Measurements from ENCODE around the gene DGCR8. TPM values are rescaled to one million over a fixed set of nuclear protein-coding genes. Genes with fewer than 3 reads are reported as not detected.
A peak's percentile ranks its signal among the peaks of the same experiment; 100 is the strongest.

DGCR8 gene
- total RNA-seq, 2 experiments from 2014 or later = 17.8 to 18.5 TPM

DNA sequence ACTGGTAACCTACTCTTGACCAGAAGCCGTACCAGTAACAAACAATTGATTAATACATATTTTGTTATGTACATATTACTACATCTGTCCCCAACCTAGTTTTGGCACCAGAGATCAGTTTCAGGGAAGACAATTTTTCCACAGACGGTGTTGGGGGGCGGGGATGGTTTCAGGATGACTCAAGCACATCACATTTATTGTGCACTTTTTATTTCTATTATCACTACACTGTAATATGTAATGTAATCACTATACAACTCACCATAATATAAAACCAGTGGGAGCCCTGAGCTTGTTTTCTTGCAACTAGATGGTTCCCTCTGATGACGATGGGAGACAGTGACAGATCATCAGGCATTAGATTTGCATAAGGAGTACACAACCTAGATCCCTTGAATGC lies 15.5 kb downstream of the DGCR8 start:
- Histone ChIP-seq H3K36me3 (ENCODE audit: insufficient read depth, low read length) (peaks cover 70% of the 10 kb centered on the region), H3K4me1 (ENCODE audit: insufficient read depth, low read length) (peaks cover 44% of the 10 kb centered on the region), H3K9me3 (ENCODE audit: control insufficient read depth in 1 of 2, insufficient read depth in 1 of 2, low read length in 2 of 2) (peaks cover 0 to 7% of the 10 kb centered on the region in 2 experiments), H3K4me3 (ENCODE audit: low read length) (no peak overlapping the region), H3K27me3 (ENCODE audit: control insufficient read depth in 1 of 2, insufficient read depth in 2 of 2, low read length in 2 of 2) (no peaks in the 10 kb centered on the region), H3K27ac (ENCODE audit: low read depth in 1 of 2, low read length in 2 of 2) (no peak overlapping the region)
- H3K9me3 Mint-ChIP-seq = peaks cover 3% of the 10 kb centered on the region
- H3K27me3 Mint-ChIP-seq = no peaks in the 10 kb centered on the region
- intact Hi-C loops (cut with DNase I, micrococcal nuclease) = no loop called here
- no peak for DNase-seq
- H3K27ac Mint-ChIP-seq = peak overlapping the region; percentile 42
- TF ChIP-seq, protein P1, sequence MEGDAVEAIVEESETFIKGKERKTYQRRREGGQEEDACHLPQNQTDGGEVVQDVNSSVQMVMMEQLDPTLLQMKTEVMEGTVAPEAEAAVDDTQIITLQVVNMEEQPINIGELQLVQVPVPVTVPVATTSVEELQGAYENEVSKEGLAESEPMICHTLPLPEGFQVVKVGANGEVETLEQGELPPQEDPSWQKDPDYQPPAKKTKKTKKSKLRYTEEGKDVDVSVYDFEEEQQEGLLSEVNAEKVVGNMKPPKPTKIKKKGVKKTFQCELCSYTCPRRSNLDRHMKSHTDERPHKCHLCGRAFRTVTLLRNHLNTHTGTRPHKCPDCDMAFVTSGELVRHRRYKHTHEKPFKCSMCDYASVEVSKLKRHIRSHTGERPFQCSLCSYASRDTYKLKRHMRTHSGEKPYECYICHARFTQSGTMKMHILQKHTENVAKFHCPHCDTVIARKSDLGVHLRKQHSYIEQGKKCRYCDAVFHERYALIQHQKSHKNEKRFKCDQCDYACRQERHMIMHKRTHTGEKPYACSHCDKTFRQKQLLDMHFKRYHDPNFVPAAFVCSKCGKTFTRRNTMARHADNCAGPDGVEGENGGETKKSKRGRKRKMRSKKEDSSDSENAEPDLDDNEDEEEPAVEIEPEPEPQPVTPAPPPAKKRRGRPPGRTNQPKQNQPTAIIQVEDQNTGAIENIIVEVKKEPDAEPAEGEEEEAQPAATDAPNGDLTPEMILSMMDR (IDR thresholded peaks at IDR 0.05) = no peak
- peaks cover 46% of the 10 kb centered on the region for H3K4me1 Mint-ChIP-seq (ENCODE audit: low read depth)
- peaks cover 89% of the 10 kb centered on the region for H3K36me3 Mint-ChIP-seq (ENCODE audit: low read depth)
- H3K4me3 Mint-ChIP-seq = no peak overlapping the region
- no peak for ATAC-seq (ENCODE audit: poor library complexity)
- ChIA-PET CTCF (no interaction called here), POLR2A (no interaction called here)

GRCh38 chr22:20096574-20097420 lies 16.8 kb downstream of the DGCR8 start:
- Histone ChIP-seq H3K27me3 (ENCODE audit: control insufficient read depth in 1 of 2, insufficient read depth in 2 of 2, low read length in 2 of 2) (no peaks in the 10 kb centered on the region), H3K27ac (ENCODE audit: low read depth in 1 of 2, low read length in 2 of 2) (no peak overlapping the region), H3K36me3 (ENCODE audit: insufficient read depth, low read length) (peaks cover 57% of the 10 kb centered on the region), H3K9me3 (ENCODE audit: control insufficient read depth in 1 of 2, insufficient read depth in 1 of 2, low read length in 2 of 2) (peaks cover 0 to 7% of the 10 kb centered on the region in 2 experiments), H3K4me1 (ENCODE audit: insufficient read depth, low read length) (peaks cover 45% of the 10 kb centered on the region), H3K4me3 (ENCODE audit: low read length) (no peak overlapping the region)
- Mint-ChIP-seq H3K36me3 (ENCODE audit: low read depth) (peaks cover 80% of the 10 kb centered on the region), H3K27ac (peak overlapping the region; percentile 51), H3K4me1 (ENCODE audit: low read depth) (peaks cover 49% of the 10 kb centered on the region), H3K27me3 (no peaks in the 10 kb centered on the region), H3K9me3 (peaks cover 3% of the 10 kb centered on the region), H3K4me3 (no peak overlapping the region)
- intact Hi-C loops (cut with DNase I, micrococcal nuclease) = no loop called here
- DNase-seq = no peak
- ChIA-PET CTCF (interaction anchor here (1.5 kb wide), 1 partner anchor 15 kb away, joined by 4 read pairs; no protein-coding TSS in a partner anchor), POLR2A (no interaction called here)
- TF ChIP-seq, protein P1 (IDR thresholded peaks at IDR 0.05) = no peak
- no peak for ATAC-seq (ENCODE audit: poor library complexity)

DNA sequence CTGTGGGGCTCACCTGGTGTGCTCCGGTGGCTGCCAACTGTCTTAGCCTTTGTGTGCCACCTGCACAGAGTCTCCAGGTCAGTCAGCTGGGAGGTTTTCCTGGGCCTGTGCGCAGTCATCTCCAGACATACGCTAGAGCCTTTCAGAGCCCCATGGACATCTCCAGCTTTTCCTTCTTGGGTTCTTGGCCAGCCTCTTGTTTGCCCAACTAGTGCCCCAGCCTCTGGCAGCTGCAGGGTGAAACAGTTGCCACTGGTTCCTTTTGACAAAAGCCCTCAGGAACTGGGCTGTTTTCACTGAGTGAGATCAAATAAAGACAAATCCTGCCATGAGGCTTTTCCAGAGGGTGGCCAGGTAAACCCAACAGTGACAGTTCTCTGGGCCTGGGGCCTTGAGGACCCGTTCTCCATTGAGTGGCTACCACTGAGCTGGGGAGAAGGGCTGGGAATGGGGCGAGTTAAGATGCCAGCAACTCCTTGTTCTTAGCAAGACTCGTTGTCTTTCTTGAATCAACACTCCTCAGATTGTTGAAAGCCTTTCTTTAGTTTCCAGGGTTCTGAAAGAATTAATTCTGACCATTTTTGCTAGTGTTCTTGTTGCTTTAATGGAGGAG lies 19.2 kb downstream of the DGCR8 start:
- H3K4me3 Mint-ChIP-seq = no peak overlapping the region
- intact Hi-C loops (cut with DNase I, micrococcal nuclease) = no loop called here

More for the DNA sequence above, 19.2 kb downstream of the DGCR8 start:
- ATAC-seq (ENCODE audit: poor library complexity) = no peak
- ChIA-PET POLR2A (no interaction called here), CTCF (no interaction called here)
- peaks cover 0 to 7% of the 10 kb centered on the region in 2 experiments for H3K9me3 ChIP-seq (ENCODE audit: control insufficient read depth in 1 of 2, insufficient read depth in 1 of 2, low read length in 2 of 2)
- DNase-seq = no peak
- no peaks in the 10 kb centered on the region for H3K27me3 ChIP-seq (ENCODE audit: control insufficient read depth in 1 of 2, insufficient read depth in 2 of 2, low read length in 2 of 2)
- Mint-ChIP-seq H3K9me3 (peaks cover 3% of the 10 kb centered on the region), H3K27ac (peak overlapping the region; percentile 96), H3K36me3 (ENCODE audit: low read depth) (peaks cover 65% of the 10 kb centered on the region), H3K27me3 (no peaks in the 10 kb centered on the region), H3K4me1 (ENCODE audit: low read depth) (peaks cover 64% of the 10 kb centered on the region)
- TF ChIP-seq, protein P1 (IDR thresholded peaks at IDR 0.05) = no peak
- no peak overlapping the region for H3K4me3 ChIP-seq (ENCODE audit: low read length)
- H3K27ac ChIP-seq (ENCODE audit: low read depth in 1 of 2, low read length in 2 of 2) = peak overlapping the region; percentile 43 to 83
- peaks cover 32% of the 10 kb centered on the region for H3K4me1 ChIP-seq (ENCODE audit: insufficient read depth, low read length)
- H3K36me3 ChIP-seq (ENCODE audit: insufficient read depth, low read length) = peaks cover 35% of the 10 kb centered on the region

Data from CD4-positive, alpha-beta T cell (primary cell).